Measurements from ENCODE around the gene CCDC43.

GRCh38 chr17:44733753-44734152 lies 44.2 kb upstream of the CCDC43 start:
- TF ChIP-seq, protein P1, sequence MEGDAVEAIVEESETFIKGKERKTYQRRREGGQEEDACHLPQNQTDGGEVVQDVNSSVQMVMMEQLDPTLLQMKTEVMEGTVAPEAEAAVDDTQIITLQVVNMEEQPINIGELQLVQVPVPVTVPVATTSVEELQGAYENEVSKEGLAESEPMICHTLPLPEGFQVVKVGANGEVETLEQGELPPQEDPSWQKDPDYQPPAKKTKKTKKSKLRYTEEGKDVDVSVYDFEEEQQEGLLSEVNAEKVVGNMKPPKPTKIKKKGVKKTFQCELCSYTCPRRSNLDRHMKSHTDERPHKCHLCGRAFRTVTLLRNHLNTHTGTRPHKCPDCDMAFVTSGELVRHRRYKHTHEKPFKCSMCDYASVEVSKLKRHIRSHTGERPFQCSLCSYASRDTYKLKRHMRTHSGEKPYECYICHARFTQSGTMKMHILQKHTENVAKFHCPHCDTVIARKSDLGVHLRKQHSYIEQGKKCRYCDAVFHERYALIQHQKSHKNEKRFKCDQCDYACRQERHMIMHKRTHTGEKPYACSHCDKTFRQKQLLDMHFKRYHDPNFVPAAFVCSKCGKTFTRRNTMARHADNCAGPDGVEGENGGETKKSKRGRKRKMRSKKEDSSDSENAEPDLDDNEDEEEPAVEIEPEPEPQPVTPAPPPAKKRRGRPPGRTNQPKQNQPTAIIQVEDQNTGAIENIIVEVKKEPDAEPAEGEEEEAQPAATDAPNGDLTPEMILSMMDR (conservative IDR thresholded peaks at IDR 0.05 in 1 of 2, IDR thresholded peaks at IDR 0.05 in 1 of 2; ENCODE audit: low read depth in 1 of 2, low read length in 2 of 2) = peak in 1 of 2 donors; percentile 35
- TF ChIP-seq EZH2 (IDR thresholded peaks at IDR 0.05; ENCODE audit: low read length, missing control alignments) = no peak
